Pancreas (tissue), 10 donors: Measurements from ENCODE around the gene RIMS1. TPM values are rescaled to one million over a fixed set of nuclear protein-coding genes. Genes with fewer than 3 reads are reported as not detected.
"Not testable (repeated sequence)": the region's sequence is repeated elsewhere in the genome, so short reads cannot be mapped to it uniquely, and the experiment has no call there.

ENCODE experiments used
- ATAC-seq, 4 donors: fragments of 200-7000 bp; cut with Tn5 transposase; one replicate each; pipeline versions ENCODE4 v1.8.0 to v1.9.1; 2020; ENCODE audit warnings: mild to moderate bottlenecking in 4 of 4, moderate library complexity in 4 of 4
- DNase-seq, 6 donors: peaks; one replicate each; pipeline ENCODE4 v3.0.0-alpha.2; 2020
- FAIRE-seq: peaks from 2 replicates; lab custom pipeline; 2012; peaks lifted over from hg19 to GRCh38; lab: Jason Lieb, UNC
- H3K27ac ChIP-seq, 4 donors: fragments of 200-600 bp; sonication (generic); 1 replicate in 3 of 4; 2 replicates in 1 of 4; pipeline versions ENCODE4 v1.5.0 to v1.8.0; 2020
- H3K27me3 ChIP-seq, 4 donors: fragments of 200-600 bp; one replicate each; pipeline ENCODE4 v1.8.0; 2021
- H3K36me3 ChIP-seq, 3 donors: fragments of 200-600 bp; sonication (generic) in 1 of 3; one replicate each; pipeline versions ENCODE4 v1.5.0 to v1.8.0; 2020 to 2021
- H3K4me1 ChIP-seq, 3 donors: fragments of 200-600 bp; one replicate each; pipeline ENCODE4 v1.8.0; 2021
- H3K4me3 ChIP-seq, 4 donors: fragments of 200-600 bp; sonication (generic) in 2 of 4; one replicate each; pipeline versions ENCODE4 v1.5.0 to v1.8.0; 2020 to 2021
- H3K9me3 ChIP-seq, 4 donors: fragments of 200-600 bp; one replicate each; pipeline ENCODE4 v1.8.0; 2021
- WGBS, 2 donors: extraction: QIAGEN DNeasy Blood & Tissue Kit; methylation state at CpG; one replicate each; pipeline ENCODE4 v1.1.7; 2013; 5-methylcytosine and 5-hydroxymethylcytosine counted together
- intact Hi-C, 3 donors: fragments of 100-400 bp; cut with DNase I; formaldehyde crosslinking; loops; one replicate each; pipeline versions ENCODE4 v1.11.1 to v1.14.2; 2022
- polyA plus RNA-seq, 2 donors: library from polyadenylated mRNA; stranded (reverse); fragments of 200-250 nt; gene quantifications; one replicate each; pipeline ENCODE4 v1.2.3, GENCODE V29; 2013
- total RNA-seq, 6 donors: library from RNA; stranded (reverse); fragmentation: NEBNext Ultra II Directional in 4 of 6; extraction: Animal tissue kit (Norgen Biotek cat#: 25700) in 4 of 6; gene quantifications; one replicate each; pipeline versions ENCODE4 v1.2.1 to v1.2.4, GENCODE V29; 2021 to 2023
- TF ChIP-seq, protein P1 (sequence below), 4 donors: fragments of 200-600 bp; sonication (generic) in 3 of 4; IDR thresholded peaks; one replicate each; pipeline versions ENCODE4 v1.5.0 to v1.8.0; 2021; ENCODE audit warnings: antibody characterized with exemption in 4 of 4
- donor health status: healthy with polysubstance abuse.
- donor health status: DM: no; HTN: no; CAD: no; lungs with moderate emphysema.
- donor health status: DM: no; HTN: no; CAD: no.
- donor health status: control.
- donor health status: control.
- donor health status: Bipolar disorder and iron deficiency.
- donor health status: DM: yes; HTN: yes; CAD: no.
- donor health status: DM: no; HTN: no; CAD: no.
- donor health status: DM: no; HTN: no; CAD: no.
- donor health status: DM: yes; HTN: yes; CAD: no.

RIMS1 gene
- total and polyA plus RNA-seq, 8 donors: 0.12 to 5.7 (median 3.7) TPM

DNA sequence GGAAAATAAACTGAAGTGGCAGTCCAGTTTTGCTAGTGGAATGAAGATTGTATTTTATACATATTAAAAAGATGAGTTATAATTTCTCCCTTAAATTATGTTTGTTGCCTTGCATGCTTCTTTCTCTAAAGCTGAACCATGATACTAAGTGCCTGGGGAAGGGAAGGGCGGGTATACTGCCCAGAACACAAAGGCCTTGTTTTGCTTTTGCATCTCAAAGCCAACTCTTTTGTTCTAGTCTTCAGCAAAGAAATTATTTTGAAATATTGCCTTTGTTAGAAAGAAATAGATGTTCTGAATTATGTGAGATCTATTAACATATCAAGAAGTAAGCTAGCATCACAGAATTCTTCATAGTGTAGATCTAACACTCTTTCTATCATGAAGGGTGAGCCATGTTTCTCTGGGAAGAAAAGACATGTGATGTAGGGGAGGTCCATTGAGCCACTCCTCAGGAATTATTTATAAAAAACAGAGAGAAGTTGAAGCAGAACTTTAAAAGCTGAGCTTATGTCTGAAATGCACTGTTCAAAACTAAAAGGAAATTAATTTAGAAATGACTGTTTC, 108.4 kb downstream of the RIMS1 start:
- H3K27ac ChIP-seq: no peak overlapping the region
- WGBS, 2 donors: 50 to 63% methylated on average over 1 of the region's 1 CpG
- FAIRE-seq: no peak
- H3K36me3 ChIP-seq: no peaks in the 10 kb centered on the region
- intact Hi-C loops: no loop called here
- no peak for DNase-seq
- no peak overlapping the region for H3K4me3 ChIP-seq
- no peak for ATAC-seq
- no peaks in the 10 kb centered on the region for H3K9me3 ChIP-seq
- TF ChIP-seq, protein P1, sequence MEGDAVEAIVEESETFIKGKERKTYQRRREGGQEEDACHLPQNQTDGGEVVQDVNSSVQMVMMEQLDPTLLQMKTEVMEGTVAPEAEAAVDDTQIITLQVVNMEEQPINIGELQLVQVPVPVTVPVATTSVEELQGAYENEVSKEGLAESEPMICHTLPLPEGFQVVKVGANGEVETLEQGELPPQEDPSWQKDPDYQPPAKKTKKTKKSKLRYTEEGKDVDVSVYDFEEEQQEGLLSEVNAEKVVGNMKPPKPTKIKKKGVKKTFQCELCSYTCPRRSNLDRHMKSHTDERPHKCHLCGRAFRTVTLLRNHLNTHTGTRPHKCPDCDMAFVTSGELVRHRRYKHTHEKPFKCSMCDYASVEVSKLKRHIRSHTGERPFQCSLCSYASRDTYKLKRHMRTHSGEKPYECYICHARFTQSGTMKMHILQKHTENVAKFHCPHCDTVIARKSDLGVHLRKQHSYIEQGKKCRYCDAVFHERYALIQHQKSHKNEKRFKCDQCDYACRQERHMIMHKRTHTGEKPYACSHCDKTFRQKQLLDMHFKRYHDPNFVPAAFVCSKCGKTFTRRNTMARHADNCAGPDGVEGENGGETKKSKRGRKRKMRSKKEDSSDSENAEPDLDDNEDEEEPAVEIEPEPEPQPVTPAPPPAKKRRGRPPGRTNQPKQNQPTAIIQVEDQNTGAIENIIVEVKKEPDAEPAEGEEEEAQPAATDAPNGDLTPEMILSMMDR (IDR thresholded peaks at IDR 0.05): no peak
- H3K27me3 ChIP-seq: no peaks in the 10 kb centered on the region
- H3K4me1 ChIP-seq: no peaks in the 10 kb centered on the region

DNA sequence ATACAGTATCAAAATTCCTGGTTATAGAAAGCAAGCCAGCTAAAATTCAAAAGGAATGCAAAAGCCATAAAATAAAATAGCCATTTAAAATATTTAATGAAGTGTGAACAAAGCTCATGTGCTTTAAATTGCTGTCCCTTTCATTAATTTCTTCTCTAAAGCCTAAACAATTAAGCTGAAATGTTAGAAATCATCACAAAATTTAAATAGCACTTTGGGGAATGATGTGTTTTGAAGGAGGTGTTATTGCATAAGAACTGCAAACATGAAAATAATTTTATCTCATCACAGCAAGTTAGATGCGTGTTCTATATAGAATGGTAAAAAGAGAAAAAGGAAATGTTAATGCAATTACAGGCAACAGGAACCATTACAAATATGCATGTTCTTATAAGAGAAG, 111.0 kb downstream of the RIMS1 start:
- Histone ChIP-seq H3K36me3 (no peaks in the 10 kb centered on the region), H3K27ac (no peak overlapping the region), H3K4me1 (no peaks in the 10 kb centered on the region), H3K9me3 (no peaks in the 10 kb centered on the region), H3K4me3 (no peak overlapping the region), H3K27me3 (no peaks in the 10 kb centered on the region)
- intact Hi-C loops: no loop called here
- 51 to 71% methylated on average over 1 of the region's 1 CpG for WGBS, 2 donors
- ATAC-seq (no peak), DNase-seq (no peak), FAIRE-seq (no peak)
- TF ChIP-seq, protein P1 (IDR thresholded peaks at IDR 0.05): no peak

DNA sequence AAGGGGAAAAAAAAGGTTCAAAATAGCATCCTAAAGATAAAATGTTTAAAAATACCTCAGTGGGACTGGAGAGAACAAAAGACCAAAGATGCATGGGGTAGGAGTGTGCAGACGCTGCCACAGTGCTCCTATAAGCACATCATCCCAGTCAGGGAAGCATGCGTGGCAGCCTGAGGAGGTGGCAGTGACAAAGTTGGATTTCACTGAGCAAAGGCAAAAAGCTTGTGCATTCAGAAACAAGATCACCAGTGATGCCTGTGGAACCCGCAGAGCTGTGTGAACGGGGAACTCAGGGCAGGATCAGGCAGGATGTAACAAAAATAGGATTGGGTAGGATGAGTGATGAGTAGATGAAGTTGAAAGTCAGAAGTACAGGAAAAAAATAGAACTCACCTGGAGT, 116.1 kb downstream of the RIMS1 start:
- FAIRE-seq: no peak
- intact Hi-C loops: no loop called here

DNA sequence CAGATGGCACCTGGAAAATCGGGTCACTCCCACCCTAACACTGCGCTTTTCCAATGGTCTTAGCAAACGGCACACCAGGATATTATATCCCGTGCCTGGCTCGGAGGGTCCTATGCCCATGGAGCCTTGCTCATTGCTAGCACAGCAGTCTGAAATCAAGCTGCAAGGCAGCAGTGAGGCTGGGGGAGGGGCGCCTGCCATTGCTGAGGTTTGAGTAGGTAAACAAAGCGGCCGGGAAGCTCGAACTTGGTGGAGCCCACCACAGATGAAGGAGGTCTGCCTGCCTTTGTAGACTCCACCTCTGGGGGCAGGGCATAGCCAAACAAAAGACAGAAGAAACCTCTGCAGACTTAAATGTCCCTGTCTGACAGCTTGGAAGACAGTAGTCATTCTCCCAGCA, 120.2 kb downstream of the RIMS1 start:
- H3K4me1 ChIP-seq, H3K27me3 ChIP-seq, H3K4me3 ChIP-seq, FAIRE-seq, ATAC-seq, H3K27ac ChIP-seq, H3K9me3 ChIP-seq, intact Hi-C loops, H3K36me3 ChIP-seq: not testable (repeated sequence)
- DNase-seq: peak in 1 of 6 donors; percentile 22
- 79 to 88% methylated on average over 9 of the region's 9 CpGs for WGBS, 2 donors

More for the DNA sequence above, 116.1 kb downstream of the RIMS1 start:
- no peak overlapping the region for H3K27ac ChIP-seq
- no peaks in the 10 kb centered on the region for H3K9me3 ChIP-seq
- no peaks in the 10 kb centered on the region for H3K27me3 ChIP-seq
- no peaks in the 10 kb centered on the region for H3K4me1 ChIP-seq
- H3K36me3 ChIP-seq: no peaks in the 10 kb centered on the region
- ATAC-seq (no peak), DNase-seq (no peak)
- TF ChIP-seq, protein P1 (IDR thresholded peaks at IDR 0.05): no peak
- 60 to 69% methylated on average over 4 of the region's 4 CpGs for WGBS, 2 donors
- no peak overlapping the region for H3K4me3 ChIP-seq

DNA sequence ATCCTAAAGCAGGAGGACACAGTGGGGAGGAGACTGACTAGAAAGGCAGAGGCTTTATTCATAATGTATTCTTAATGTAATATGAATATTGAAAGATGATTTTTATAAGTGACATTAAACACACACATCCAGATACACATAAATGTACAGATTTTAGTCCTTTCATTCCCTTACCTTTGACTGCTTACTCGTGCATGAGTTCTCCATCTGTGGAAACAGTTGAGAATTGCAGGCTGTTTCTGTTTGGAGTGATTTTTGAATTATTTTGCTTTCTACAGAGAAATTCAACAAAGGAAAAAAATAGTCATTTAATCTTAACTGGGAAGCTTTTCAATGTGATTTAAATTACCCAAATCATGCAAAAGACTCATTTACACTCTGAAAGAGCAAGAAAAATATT, 136.5 kb downstream of the RIMS1 start:
- no peaks in the 10 kb centered on the region for H3K27me3 ChIP-seq
- intact Hi-C loops: no loop called here

More for the DNA sequence above, 136.5 kb downstream of the RIMS1 start:
- Histone ChIP-seq H3K27ac (no peak overlapping the region), H3K9me3 (no peaks in the 10 kb centered on the region), H3K4me1 (no peaks in the 10 kb centered on the region), H3K36me3 (no peaks in the 10 kb centered on the region), H3K4me3 (no peak overlapping the region)
- DNase-seq (no peak), FAIRE-seq (no peak), ATAC-seq (no peak)
- TF ChIP-seq, protein P1 (IDR thresholded peaks at IDR 0.05): no peak
- WGBS, 2 donors: 10 to 16% methylated on average over 1 of the region's 1 CpG
